Measurements from ENCODE around the gene JOSD2.

DNA sequence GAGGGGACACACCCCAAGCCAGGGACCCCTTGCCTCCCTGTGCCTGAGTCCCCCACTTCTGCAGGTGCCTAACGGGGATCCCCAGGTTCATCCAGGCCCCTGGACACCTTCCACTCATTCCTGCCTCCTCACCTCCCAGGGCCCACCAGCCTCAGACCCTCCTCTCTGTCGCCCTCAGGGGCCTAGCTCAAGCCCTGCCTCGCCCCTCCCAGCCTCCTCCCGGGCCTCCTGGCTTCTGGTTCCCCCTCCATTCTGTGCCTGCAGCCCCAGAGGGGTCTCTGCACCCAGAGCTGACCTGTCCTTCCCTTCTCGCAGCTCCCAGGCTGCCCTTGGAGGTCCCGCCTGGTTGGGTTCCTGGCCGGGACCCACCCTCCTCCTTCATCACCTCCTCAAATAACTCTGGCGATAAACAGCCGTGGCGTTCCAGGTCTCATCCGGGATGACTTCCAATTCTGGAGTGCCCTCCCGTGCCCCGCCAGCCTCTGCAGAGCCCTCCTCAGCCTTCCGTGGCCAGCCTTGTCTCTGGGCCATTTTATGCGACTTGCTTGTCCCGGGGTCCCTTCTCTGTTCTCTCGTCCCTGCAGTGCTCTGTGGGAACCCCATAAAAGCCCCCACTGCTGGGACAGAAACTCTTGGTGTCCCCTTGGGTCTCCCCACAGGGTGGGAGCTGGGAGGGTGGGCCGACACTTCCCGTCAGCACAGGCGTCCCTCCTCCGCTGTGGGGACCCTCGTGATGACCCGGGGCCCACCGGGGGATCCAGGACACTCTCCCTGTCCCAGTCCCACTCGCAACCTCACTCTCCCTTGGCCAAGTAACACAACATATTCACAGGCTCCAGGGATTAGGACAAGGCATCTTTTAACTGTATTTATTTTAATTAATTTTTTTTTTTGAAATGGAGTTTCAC, 9.2 kb downstream of the JOSD2 start:
- TF ChIP-seq, protein P1, sequence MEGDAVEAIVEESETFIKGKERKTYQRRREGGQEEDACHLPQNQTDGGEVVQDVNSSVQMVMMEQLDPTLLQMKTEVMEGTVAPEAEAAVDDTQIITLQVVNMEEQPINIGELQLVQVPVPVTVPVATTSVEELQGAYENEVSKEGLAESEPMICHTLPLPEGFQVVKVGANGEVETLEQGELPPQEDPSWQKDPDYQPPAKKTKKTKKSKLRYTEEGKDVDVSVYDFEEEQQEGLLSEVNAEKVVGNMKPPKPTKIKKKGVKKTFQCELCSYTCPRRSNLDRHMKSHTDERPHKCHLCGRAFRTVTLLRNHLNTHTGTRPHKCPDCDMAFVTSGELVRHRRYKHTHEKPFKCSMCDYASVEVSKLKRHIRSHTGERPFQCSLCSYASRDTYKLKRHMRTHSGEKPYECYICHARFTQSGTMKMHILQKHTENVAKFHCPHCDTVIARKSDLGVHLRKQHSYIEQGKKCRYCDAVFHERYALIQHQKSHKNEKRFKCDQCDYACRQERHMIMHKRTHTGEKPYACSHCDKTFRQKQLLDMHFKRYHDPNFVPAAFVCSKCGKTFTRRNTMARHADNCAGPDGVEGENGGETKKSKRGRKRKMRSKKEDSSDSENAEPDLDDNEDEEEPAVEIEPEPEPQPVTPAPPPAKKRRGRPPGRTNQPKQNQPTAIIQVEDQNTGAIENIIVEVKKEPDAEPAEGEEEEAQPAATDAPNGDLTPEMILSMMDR (IDR thresholded peaks at IDR 0.05; ENCODE audit: insufficient read depth, low read length, poor library complexity, severe bottlenecking), result no peak
- TF ChIP-seq EZH2phosphoT487 (conservative IDR thresholded peaks at IDR 0.05; ENCODE audit: low read length), result no peak

Measured in SU-DHL-6 (cell line).